ENCODE measurements around the gene RANBP17.
"Not testable (repeated sequence)": the region's sequence is repeated elsewhere in the genome, so short reads cannot be mapped to it uniquely, and the experiment has no call there.

GRCh38 chr5:171041893-171042292 is 180.1 kb downstream of the RANBP17 start:
- TF ChIP-seq ELF4, TARDBP, ZNF384, NFRKB, PKNOX1 (IDR thresholded peaks at IDR 0.05): not testable (repeated sequence)

Measured in HEK293T (cell line).